ENCODE results near the gene ZFP36L1.

GRCh38 chr14:68747393-68747792, 45.5 kb downstream of the ZFP36L1 start:
- TF ChIP-seq, protein P1, sequence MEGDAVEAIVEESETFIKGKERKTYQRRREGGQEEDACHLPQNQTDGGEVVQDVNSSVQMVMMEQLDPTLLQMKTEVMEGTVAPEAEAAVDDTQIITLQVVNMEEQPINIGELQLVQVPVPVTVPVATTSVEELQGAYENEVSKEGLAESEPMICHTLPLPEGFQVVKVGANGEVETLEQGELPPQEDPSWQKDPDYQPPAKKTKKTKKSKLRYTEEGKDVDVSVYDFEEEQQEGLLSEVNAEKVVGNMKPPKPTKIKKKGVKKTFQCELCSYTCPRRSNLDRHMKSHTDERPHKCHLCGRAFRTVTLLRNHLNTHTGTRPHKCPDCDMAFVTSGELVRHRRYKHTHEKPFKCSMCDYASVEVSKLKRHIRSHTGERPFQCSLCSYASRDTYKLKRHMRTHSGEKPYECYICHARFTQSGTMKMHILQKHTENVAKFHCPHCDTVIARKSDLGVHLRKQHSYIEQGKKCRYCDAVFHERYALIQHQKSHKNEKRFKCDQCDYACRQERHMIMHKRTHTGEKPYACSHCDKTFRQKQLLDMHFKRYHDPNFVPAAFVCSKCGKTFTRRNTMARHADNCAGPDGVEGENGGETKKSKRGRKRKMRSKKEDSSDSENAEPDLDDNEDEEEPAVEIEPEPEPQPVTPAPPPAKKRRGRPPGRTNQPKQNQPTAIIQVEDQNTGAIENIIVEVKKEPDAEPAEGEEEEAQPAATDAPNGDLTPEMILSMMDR (conservative IDR thresholded peaks at IDR 0.05; ENCODE audit: low read length) = no peak
- TF ChIP-seq EZH2phosphoT487 (IDR thresholded peaks at IDR 0.05; ENCODE audit: borderline replicate concordance) = no peak

Data from Loucy (cell line).